ENCODE measurements around the gene AFAP1L1. TPM values are rescaled to one million over a fixed set of nuclear protein-coding genes. Genes with fewer than 3 reads are reported as not detected.

Gene AFAP1L1
- total and polyA plus RNA-seq, 2 donors from 2014 or later: 4.8 to 14.8 TPM

GRCh38 chr5:149383399-149383798, 111.7 kb downstream of the AFAP1L1 start:
- Histone ChIP-seq H3K36me3 (ENCODE audit: control insufficient read depth in 2 of 3, insufficient read depth in 3 of 3, low read length in 3 of 3) (no peaks in the 10 kb centered on the region), H3K9ac (ENCODE audit: low read length in 3 of 3) (peak overlapping the region in 1 of 3 donors; percentile 34), H3K27ac (ENCODE audit: low read depth in 2 of 2, low read length in 2 of 2) (peak overlapping the region; percentile 51 to 84), H3K4me1 (ENCODE audit: control insufficient read depth in 2 of 3, insufficient read depth in 2 of 3, low read depth in 1 of 3, low read length in 3 of 3) (peaks cover 0 to 12% (median 6%) of the 10 kb centered on the region in 3 donors), H3K4me3 (ENCODE audit: low read length in 3 of 3) (no peak overlapping the region), H3K27me3 (ENCODE audit: control insufficient read depth, insufficient read depth, low read length) (no peaks in the 10 kb centered on the region), H3K9me3 (ENCODE audit: control insufficient read depth in 2 of 3, insufficient read depth in 1 of 3, low read length in 3 of 3) (no peaks in the 10 kb centered on the region)
- FAIRE-seq (no peak), DNase-seq (peak in 1 of 5 donors; percentile 85)
- intact Hi-C loops (cut with DNase I): no loop called here
- no peak for TF ChIP-seq CTCF (IDR thresholded peaks at IDR 0.05; ENCODE audit: borderline replicate concordance, extremely low read depth, insufficient read depth)

- TF ChIP-seq CTCF (IDR thresholded peaks at IDR 0.05; ENCODE audit: borderline replicate concordance, extremely low read depth, insufficient read depth): no peak
- no peaks in the 10 kb centered on the region for H3K27me3 ChIP-seq (ENCODE audit: control insufficient read depth, insufficient read depth, low read length)
- no peak overlapping the region for H3K9ac ChIP-seq (ENCODE audit: low read length in 3 of 3)
- intact Hi-C loops (cut with DNase I): no loop called here
- DNase-seq (no peak), FAIRE-seq (no peak)
- H3K4me1 ChIP-seq (ENCODE audit: control insufficient read depth in 2 of 3, insufficient read depth in 2 of 3, low read depth in 1 of 3, low read length in 3 of 3): peaks cover 0 to 12% (median 5%) of the 10 kb centered on the region in 3 donors
- no peaks in the 10 kb centered on the region for H3K36me3 ChIP-seq (ENCODE audit: control insufficient read depth in 2 of 3, insufficient read depth in 3 of 3, low read length in 3 of 3)
- peak overlapping the region in 1 of 2 donors; percentile 2 for H3K27ac ChIP-seq (ENCODE audit: low read depth in 2 of 2, low read length in 2 of 2)
- H3K4me3 ChIP-seq (ENCODE audit: low read length in 3 of 3): no peak overlapping the region
- no peaks in the 10 kb centered on the region for H3K9me3 ChIP-seq (ENCODE audit: control insufficient read depth in 2 of 3, insufficient read depth in 1 of 3, low read length in 3 of 3)
Measured at GRCh38 chr5:149386166-149386565, 114.5 kb downstream of the AFAP1L1 start.

GRCh38 chr5:149387081-149387631, 115.5 kb downstream of the AFAP1L1 start:
- H3K9me3 ChIP-seq (ENCODE audit: control insufficient read depth in 2 of 3, insufficient read depth in 1 of 3, low read length in 3 of 3): no peaks in the 10 kb centered on the region
- peak overlapping the region in 1 of 2 donors; percentile 68 for H3K27ac ChIP-seq (ENCODE audit: low read depth in 2 of 2, low read length in 2 of 2)
- peaks cover 0 to 11% (median 5%) of the 10 kb centered on the region in 3 donors for H3K4me1 ChIP-seq (ENCODE audit: control insufficient read depth in 2 of 3, insufficient read depth in 2 of 3, low read depth in 1 of 3, low read length in 3 of 3)
- H3K36me3 ChIP-seq (ENCODE audit: control insufficient read depth in 2 of 3, insufficient read depth in 3 of 3, low read length in 3 of 3): no peaks in the 10 kb centered on the region
- H3K9ac ChIP-seq (ENCODE audit: low read length in 3 of 3): no peak overlapping the region
- intact Hi-C loops (cut with DNase I): no loop called here
- TF ChIP-seq CTCF (IDR thresholded peaks at IDR 0.05; ENCODE audit: borderline replicate concordance, extremely low read depth, insufficient read depth): no peak
- FAIRE-seq (no peak), DNase-seq (no peak)
- H3K4me3 ChIP-seq (ENCODE audit: low read length in 3 of 3): no peak overlapping the region
- no peaks in the 10 kb centered on the region for H3K27me3 ChIP-seq (ENCODE audit: control insufficient read depth, insufficient read depth, low read length)

- no peak for FAIRE-seq
- intact Hi-C loops (cut with DNase I): no loop called here
- no peaks in the 10 kb centered on the region for H3K27me3 ChIP-seq (ENCODE audit: control insufficient read depth, insufficient read depth, low read length)
- H3K4me1 ChIP-seq (ENCODE audit: control insufficient read depth in 2 of 3, insufficient read depth in 2 of 3, low read depth in 1 of 3, low read length in 3 of 3): peaks cover 0 to 9% (median 2%) of the 10 kb centered on the region in 3 donors
- DNase-seq: no peak
- H3K4me3 ChIP-seq (ENCODE audit: low read length in 3 of 3): no peak overlapping the region
- no peak for TF ChIP-seq CTCF (IDR thresholded peaks at IDR 0.05; ENCODE audit: borderline replicate concordance, extremely low read depth, insufficient read depth)
- no peak overlapping the region for H3K9ac ChIP-seq (ENCODE audit: low read length in 3 of 3)
- no peaks in the 10 kb centered on the region for H3K36me3 ChIP-seq (ENCODE audit: control insufficient read depth in 2 of 3, insufficient read depth in 3 of 3, low read length in 3 of 3)
- peak overlapping the region in 1 of 2 donors; percentile 72 for H3K27ac ChIP-seq (ENCODE audit: low read depth in 2 of 2, low read length in 2 of 2)
- H3K9me3 ChIP-seq (ENCODE audit: control insufficient read depth in 2 of 3, insufficient read depth in 1 of 3, low read length in 3 of 3): no peaks in the 10 kb centered on the region
Measured at GRCh38 chr5:149387982-149388381, 116.3 kb downstream of the AFAP1L1 start.

Measured in kidney (tissue), 14 donors.